GM13976 (cell line): ENCODE data around the gene HCN3.
A peak's percentile ranks its signal among the peaks of the same experiment; 100 is the strongest.

Experiments
- DNase-seq: peaks from one replicate; pipeline ENCODE4 v3.0.0; 2012; ENCODE audit warnings: low spot score
- in situ Hi-C: fragments of 300-500 bp; cut with MboI; formaldehyde crosslinking; loops from one replicate; pipeline ENCODE4 v1.12.0; 2022; ENCODE audit warnings: low sequenced_read_pairs, mixed read lengths, inconsistent platforms; ENCODE audit not compliant: unreplicated experiment
- TF ChIP-seq, protein P1 (sequence below): IDR thresholded peaks from 2 replicates; pipeline ENCODE4 v1.5.1; 2012; ENCODE audit warnings: borderline replicate concordance, mild to moderate bottlenecking; ENCODE audit not compliant: insufficient read depth; ENCODE audit errors: extremely low read depth, missing control alignments, control extremely low read depth

Gene HCN3

DNA sequence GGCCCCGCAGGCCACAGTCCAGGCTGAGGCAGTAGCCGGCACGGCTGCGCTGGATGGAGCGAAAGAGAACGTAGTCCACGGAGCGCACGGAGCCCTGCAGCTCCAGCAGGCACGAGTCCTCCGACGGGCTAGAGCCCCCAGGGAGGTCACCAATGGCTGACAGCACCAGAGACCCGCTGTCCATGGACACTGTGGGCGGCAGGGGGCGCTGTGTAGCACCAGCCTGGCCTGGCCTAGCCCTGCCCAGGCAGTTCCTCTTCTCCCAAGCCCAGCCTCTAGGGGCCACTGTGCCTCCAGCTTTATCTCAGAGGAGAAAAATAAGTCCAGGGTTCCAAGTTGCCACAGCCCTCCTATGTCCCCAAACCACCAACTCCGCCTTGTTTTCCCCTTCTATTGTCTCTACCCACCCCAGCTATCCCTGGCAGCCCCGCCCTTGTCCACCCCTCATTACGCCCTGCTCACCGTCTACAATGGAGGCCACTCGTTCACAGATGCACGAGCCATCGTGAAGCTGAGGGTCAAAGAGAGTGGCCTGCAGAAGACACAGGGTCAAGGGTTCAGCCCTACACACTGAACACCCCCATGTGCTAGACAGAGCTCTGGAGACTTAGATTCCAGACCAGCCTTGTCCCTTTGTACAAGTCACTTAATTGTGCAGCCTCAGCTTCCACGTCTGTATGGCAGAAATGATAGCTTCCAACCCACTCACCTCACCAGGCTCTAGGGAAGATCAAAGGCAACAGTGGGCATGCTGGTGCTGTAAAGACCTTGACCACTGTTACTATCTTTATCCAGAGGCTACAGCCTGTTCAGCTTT, 26.4 kb upstream of the HCN3 start:
- TF ChIP-seq, protein P1, sequence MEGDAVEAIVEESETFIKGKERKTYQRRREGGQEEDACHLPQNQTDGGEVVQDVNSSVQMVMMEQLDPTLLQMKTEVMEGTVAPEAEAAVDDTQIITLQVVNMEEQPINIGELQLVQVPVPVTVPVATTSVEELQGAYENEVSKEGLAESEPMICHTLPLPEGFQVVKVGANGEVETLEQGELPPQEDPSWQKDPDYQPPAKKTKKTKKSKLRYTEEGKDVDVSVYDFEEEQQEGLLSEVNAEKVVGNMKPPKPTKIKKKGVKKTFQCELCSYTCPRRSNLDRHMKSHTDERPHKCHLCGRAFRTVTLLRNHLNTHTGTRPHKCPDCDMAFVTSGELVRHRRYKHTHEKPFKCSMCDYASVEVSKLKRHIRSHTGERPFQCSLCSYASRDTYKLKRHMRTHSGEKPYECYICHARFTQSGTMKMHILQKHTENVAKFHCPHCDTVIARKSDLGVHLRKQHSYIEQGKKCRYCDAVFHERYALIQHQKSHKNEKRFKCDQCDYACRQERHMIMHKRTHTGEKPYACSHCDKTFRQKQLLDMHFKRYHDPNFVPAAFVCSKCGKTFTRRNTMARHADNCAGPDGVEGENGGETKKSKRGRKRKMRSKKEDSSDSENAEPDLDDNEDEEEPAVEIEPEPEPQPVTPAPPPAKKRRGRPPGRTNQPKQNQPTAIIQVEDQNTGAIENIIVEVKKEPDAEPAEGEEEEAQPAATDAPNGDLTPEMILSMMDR = peak; percentile 100
- DNase-seq = peak; percentile 97
- in situ Hi-C loops = no loop called here

DNA sequence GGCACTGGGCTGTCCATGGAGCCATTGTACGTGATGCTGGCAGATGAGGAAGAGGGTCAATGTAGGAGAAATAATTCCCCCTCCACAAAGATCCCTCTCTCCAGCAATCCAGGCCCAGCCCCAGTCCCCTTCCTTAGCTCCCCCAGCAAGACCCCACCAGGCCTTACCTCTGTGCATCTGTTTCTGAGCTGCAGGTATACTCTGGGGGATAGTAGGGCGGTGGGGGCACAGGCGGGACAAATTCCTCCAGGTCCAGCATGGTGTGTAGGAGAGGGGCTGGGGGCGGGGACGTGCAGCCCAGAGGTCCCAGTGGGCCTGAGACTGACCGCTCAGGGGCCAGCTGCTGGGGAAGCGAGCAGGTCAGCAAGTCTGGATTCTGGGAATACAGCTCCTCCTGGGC, 25.7 kb upstream of the HCN3 start:
- TF ChIP-seq, protein P1 = no peak
- DNase-seq = no peak
- in situ Hi-C loops = no loop called here

DNA sequence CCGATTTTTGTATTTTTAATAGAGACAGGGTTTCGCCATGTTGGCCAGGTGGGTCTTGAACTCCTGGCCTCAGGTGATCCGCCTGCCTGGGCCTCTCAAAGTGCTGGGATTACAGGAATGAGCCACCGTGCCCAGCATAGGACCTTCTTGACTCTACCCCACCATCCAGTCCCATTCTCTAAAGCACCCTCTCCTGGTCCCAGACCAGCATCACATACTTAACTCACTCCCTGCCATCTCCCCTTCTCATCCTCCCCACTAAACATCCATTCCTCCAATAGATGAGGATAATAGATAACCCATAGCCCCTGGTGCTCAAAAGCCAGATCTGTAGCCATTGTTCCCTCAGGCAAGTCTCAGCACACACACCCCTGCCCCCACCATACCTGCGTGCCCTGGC, 24.1 kb upstream of the HCN3 start:
- no peak for DNase-seq
- TF ChIP-seq, protein P1 = no peak
- in situ Hi-C loops = no loop called here

DNA sequence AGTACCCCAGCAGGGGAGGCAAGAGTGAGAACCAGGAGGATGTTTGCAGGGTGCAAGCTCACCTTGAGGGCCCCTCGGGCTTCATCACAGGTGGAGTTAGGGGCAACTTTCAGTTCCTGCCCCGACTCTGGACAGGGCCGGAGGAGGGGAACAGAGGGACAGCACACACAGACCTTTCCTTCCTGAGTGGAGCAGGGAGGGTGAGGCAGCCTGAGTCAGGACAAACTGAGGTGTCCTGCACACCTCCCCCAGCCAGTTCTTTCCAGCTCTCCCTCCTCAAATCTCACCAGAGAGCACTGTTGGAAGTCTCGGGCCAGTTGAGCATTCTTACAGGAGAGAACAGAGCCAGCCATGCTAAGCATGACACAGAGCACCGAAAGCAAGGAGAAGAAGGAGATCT, 23.5 kb upstream of the HCN3 start:
- TF ChIP-seq, protein P1 = no peak
- DNase-seq = no peak
- in situ Hi-C loops = no loop called here

DNA sequence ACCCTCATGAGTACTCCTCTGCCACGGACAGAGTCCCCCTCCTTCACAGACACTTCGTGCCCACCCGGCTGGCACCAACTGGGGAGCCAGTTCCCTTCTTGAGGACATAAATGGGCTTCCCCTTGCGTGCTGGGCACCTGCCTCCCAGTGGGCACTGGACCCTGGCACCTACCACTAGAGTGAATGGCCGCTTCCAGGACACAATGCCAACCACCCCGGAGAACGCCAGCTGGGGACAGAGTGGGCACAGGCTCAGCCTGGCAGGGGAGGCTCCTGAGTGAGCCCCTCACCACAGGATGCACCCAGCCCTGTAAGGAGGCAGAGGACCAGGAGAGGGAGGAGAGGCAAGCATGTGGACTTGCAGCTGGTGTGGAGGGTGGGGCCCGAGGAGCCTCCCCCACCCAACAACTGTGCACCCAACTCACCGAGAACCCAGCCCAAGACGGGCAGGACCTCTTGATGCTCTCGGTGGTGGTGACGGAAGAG, 23.0 kb upstream of the HCN3 start:
- TF ChIP-seq, protein P1 = no peak
- DNase-seq = no peak
- in situ Hi-C loops = no loop called here

DNA sequence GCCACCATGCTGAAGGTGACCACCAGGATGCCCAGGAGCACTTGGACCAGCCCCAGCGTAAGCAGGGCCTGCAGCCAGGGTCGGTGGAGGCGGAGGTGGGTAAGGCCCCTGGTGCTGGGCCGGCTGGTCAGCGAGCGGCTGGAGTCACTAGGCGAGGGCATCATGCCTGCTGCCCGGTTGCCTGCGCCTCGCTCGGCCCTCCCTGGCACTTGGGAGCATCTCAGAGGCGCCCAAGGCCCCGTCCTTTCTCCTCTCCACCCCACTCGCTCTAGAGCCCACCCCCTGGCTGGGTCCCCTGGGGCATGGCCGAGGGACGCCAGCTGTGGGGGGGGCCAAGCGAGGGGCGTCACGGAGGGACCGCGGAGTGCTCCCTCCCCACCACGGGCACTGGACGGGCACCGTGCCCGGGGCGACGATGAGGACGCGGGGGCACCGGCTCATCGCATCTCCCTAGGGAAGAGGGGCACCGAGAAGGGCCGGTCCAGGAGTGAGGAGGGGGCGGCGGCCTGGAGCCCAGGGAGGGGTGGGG, 22.5 kb upstream of the HCN3 start:
- TF ChIP-seq, protein P1 = no peak
- DNase-seq = no peak
- in situ Hi-C loops = no loop called here
